ENCODE data around the gene PCNX2.
"Not testable (repeated sequence)": the region's sequence is repeated elsewhere in the genome, so short reads cannot be mapped to it uniquely, and the experiment has no call there.

DNA sequence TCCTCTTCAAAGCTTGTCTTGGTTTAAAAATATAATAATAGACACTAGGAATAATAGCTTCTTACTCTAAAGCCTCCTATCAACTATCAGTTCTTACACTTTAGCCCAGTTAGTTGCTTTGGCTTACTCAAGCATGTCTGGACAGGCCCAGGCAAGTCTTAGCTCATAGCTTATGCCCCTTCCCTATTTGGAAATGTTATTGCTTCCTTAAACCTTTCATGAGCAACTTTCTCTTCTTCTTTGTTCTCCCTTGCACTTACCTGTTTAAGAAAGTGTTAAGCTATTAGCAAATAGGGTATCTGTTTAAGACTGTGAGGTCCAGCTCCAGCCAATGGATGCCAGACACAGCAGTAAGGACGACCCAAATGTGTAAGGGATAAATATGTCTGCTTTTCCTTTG is 115.9 kb downstream of the PCNX2 start:
- TF ChIP-seq EZH2phosphoT487 (IDR thresholded peaks at IDR 0.05; ENCODE audit: insufficient read depth, low read depth); EZH2 (IDR thresholded peaks at IDR 0.05; ENCODE audit: insufficient read depth, poor library complexity, severe bottlenecking): not testable (repeated sequence)

Measured in GM23248 (cell line).